Psoas muscle (tissue), 8 donors: ENCODE results near the gene SYK. TPM values are rescaled to one million over a fixed set of nuclear protein-coding genes. Genes with fewer than 3 reads are reported as not detected.

Experiments used
- ATAC-seq, 4 donors: fragments of 200-7000 bp; cut with Tn5 transposase; one replicate each; pipeline ENCODE4 v1.9.1; 2020; ENCODE audit warnings: moderate library complexity in 3 of 4, mild to moderate bottlenecking in 2 of 4
- DNase-seq, 2 donors: peaks; one replicate each; pipeline ENCODE4 v3.0.0-alpha.2; 2020
- H3K27ac ChIP-seq: fragments of 200-600 bp; one replicate; pipeline ENCODE4 v1.8.0; 2022
- H3K27me3 ChIP-seq, 3 donors: fragments of 200-600 bp in 1 of 3; one replicate each; pipeline versions ENCODE4 v1.6.1 to v1.8.0; 2013 to 2022; ENCODE audit warnings: low read length in 2 of 3, mild to moderate bottlenecking in 2 of 3, moderate library complexity in 1 of 3; ENCODE audit not compliant: insufficient read depth in 3 of 3
- H3K36me3 ChIP-seq, 2 donors: fragments of 200-600 bp in 1 of 2; one replicate each; pipeline versions ENCODE4 v1.6.1 to v1.8.0; 2013 to 2022; ENCODE audit warnings: low read depth in 1 of 2, mild to moderate bottlenecking in 1 of 2, moderate library complexity in 1 of 2; ENCODE audit not compliant: insufficient read depth in 1 of 2
- H3K4me1 ChIP-seq: fragments of 200-600 bp; one replicate; pipeline ENCODE4 v1.8.0; 2022
- H3K4me3 ChIP-seq: fragments of 200-600 bp; one replicate; pipeline ENCODE4 v1.8.0; 2022; ENCODE audit warnings: mild to moderate bottlenecking
- H3K9me3 ChIP-seq: fragments of 200-600 bp; one replicate; pipeline ENCODE4 v1.8.0; 2022
- WGBS, 3 donors: extraction: QIAGEN DNeasy Blood & Tissue Kit; methylation state at CpG; one replicate each; pipeline versions ENCODE4 v1.1.6 to v1.1.7; 2013; 5-methylcytosine and 5-hydroxymethylcytosine counted together
- intact Hi-C, 2 donors: fragments of 100-400 bp; cut with DNase I; formaldehyde crosslinking; loops; one replicate each; pipeline versions ENCODE4 v1.11.0 to v1.14.2; 2022
- polyA plus RNA-seq, 3 donors: library from polyadenylated mRNA; stranded (reverse); fragments of 200-250 nt; gene quantifications; one replicate each; pipeline ENCODE4 v1.2.3, GENCODE V29; 2013
- total RNA-seq, 4 donors: library from RNA; stranded (reverse); fragmentation: NEBNext Ultra II Directional in 2 of 4; extraction: Animal tissue kit (Norgen Biotek cat#: 25700) in 2 of 4; gene quantifications; one replicate each; pipeline versions ENCODE4 v1.2.1 to v1.2.4, GENCODE V29; 2021 to 2023
- TF ChIP-seq, protein P1 (sequence below): fragments of 200-600 bp; IDR thresholded peaks from one replicate; pipeline ENCODE4 v1.8.0; 2022; ENCODE audit warnings: antibody characterized with exemption
- donor health status: healthy with polysubstance abuse.
- donor health status: DM: no; HTN: no; CAD: no; lungs with moderate emphysema.
- donor health status: Bipolar disorder and iron deficiency.
- donor health status: healthy.
- donor health status: DM: yes; HTN: yes; CAD: no.
- donor health status: DM: no; HTN: no; CAD: no.
- donor health status: DM: no; HTN: no; CAD: no.
- donor health status: DM: yes; HTN: yes; CAD: no.

SYK gene
- total and polyA plus RNA-seq, 7 donors, result 0.40 to 2.8 (median 1.4) TPM

DNA sequence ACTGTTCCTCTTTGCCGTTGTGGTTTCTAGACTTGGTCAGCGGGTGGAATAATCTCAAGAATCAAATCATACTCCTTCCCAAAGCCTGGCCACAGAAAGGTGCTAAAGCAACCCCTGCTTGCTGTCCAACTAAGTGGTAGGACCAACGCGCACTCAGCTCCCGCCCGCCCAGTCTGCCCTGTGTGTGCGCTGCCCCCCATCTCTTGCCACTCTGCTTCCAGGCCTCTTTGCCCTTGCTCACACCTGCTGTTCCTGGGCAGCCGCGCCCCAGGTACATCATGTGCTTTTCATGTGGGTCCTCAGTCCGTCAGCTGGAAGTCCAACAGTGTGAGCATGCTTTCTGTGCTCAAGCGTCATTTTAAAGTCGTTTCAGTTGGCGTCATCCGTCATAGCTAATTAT is 65.5 kb downstream of the SYK start:
- Histone ChIP-seq H3K27me3 (no peaks in the 10 kb centered on the region), H3K4me3 (no peak overlapping the region), H3K9me3 (no peaks in the 10 kb centered on the region), H3K27ac (no peak overlapping the region), H3K36me3 (no peaks in the 10 kb centered on the region), H3K4me1 (peaks cover 2% of the 10 kb centered on the region)
- ATAC-seq, result no peak
- DNase-seq, result no peak
- intact Hi-C loops, result no loop called here
- TF ChIP-seq, protein P1, sequence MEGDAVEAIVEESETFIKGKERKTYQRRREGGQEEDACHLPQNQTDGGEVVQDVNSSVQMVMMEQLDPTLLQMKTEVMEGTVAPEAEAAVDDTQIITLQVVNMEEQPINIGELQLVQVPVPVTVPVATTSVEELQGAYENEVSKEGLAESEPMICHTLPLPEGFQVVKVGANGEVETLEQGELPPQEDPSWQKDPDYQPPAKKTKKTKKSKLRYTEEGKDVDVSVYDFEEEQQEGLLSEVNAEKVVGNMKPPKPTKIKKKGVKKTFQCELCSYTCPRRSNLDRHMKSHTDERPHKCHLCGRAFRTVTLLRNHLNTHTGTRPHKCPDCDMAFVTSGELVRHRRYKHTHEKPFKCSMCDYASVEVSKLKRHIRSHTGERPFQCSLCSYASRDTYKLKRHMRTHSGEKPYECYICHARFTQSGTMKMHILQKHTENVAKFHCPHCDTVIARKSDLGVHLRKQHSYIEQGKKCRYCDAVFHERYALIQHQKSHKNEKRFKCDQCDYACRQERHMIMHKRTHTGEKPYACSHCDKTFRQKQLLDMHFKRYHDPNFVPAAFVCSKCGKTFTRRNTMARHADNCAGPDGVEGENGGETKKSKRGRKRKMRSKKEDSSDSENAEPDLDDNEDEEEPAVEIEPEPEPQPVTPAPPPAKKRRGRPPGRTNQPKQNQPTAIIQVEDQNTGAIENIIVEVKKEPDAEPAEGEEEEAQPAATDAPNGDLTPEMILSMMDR, result no peak
- 85 to 90% (median 90%) methylated on average over 14 of the region's 14 CpGs for WGBS, 3 donors

DNA sequence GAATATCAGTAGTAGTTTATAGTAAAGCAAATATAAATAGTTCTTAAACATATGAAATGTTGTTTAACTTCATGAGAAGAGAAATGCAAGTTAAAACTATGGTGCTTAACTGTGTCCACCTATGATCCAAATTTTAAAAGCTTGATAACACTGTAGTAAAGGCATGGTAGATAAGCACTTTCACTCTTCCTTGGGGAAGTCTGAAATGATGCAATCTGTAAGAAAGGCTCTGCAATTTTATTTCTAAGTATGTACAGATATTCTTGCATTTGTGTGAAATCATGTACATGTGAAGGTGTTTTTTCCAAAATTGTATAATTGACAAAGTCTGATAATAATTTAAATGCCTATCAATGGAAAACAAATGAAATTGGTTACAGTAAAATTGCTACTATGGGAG is 66.9 kb downstream of the SYK start:
- Histone ChIP-seq H3K9me3 (no peaks in the 10 kb centered on the region), H3K27ac (no peak overlapping the region), H3K36me3 (no peaks in the 10 kb centered on the region), H3K4me3 (no peak overlapping the region), H3K27me3 (no peaks in the 10 kb centered on the region), H3K4me1 (peaks cover 9% of the 10 kb centered on the region)
- ATAC-seq (no peak), DNase-seq (no peak)
- intact Hi-C loops, result no loop called here
- TF ChIP-seq, protein P1, result no peak

DNA sequence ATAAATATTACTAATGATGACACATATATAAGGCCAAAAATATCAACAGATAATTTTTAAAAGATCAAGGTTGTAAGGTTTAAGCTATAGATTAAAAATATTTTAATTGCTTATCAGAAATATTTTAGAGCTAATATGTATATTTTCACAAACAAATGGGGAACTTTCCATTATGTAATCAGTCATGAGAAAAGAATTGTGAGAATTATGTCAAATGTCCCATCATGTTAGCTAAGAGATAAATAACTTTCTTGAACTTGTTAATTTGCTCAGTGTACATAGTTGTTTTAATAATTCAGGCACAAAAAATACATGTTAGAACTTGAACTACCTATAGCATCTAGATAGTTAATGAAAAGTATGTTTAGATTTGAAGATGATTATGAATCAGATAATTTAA is 67.7 kb downstream of the SYK start:
- intact Hi-C loops, result no loop called here

DNA sequence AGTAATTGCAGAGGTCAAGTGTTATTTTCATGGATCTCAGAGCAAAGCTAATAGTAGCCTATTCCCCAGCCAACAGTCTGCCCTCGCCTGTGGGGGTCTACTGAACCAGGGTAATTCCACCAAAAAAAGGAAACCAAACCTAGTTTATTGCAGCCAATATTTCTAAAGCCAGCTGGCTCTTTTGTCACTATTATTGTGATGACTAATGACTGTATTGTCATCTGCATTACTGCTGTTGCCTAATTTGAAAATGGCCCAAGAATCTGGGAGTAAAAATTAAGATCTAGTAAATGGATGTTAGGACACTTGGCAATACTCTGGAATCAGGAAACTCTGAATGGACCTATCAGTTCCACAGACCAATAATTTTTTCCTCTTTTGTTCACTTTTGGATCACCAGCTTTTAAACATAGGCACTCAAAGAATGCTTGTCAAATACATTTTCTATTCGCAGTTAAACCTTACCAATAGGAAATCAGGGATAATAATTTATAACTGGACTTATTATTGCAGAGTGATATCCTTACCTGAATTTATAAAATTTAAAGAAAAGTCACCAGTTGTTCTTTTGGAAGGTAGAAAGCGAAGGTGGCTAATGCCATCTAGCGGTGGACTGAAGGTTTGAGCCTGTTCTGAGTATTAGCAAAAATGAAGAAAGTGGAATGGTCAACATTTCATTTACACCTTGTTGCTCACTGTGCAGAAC is 69.2 kb downstream of the SYK start:
- intact Hi-C loops, result loop anchor here (2.0 to 5.0 kb wide), 4 partner anchors 728 to 1293 kb away; no protein-coding TSS in a partner anchor
- Histone ChIP-seq H3K27me3 (no peaks in the 10 kb centered on the region), H3K27ac (no peak overlapping the region), H3K4me3 (no peak overlapping the region), H3K4me1 (peaks cover 9% of the 10 kb centered on the region), H3K9me3 (no peaks in the 10 kb centered on the region), H3K36me3 (no peaks in the 10 kb centered on the region)
- ATAC-seq (peak in 3 of 4 donors; percentile 51 to 58 (median 58)), DNase-seq (no peak)
- TF ChIP-seq, protein P1, result peak; percentile 91
- WGBS, 3 donors, result 14 to 18% (median 17%) methylated on average over 4 of the region's 4 CpGs

More for the DNA sequence above, 67.7 kb downstream of the SYK start:
- TF ChIP-seq, protein P1, result no peak
- Histone ChIP-seq H3K4me1 (peaks cover 9% of the 10 kb centered on the region), H3K4me3 (no peak overlapping the region), H3K36me3 (no peaks in the 10 kb centered on the region), H3K27me3 (no peaks in the 10 kb centered on the region), H3K27ac (no peak overlapping the region), H3K9me3 (no peaks in the 10 kb centered on the region)
- no peak for ATAC-seq
- no peak for DNase-seq
